Measurements from ENCODE around the gene PCDHGA5. TPM values are rescaled to one million over a fixed set of nuclear protein-coding genes. Genes with fewer than 3 reads are reported as not detected.
"Not testable (repeated sequence)": the region's sequence is repeated elsewhere in the genome, so short reads cannot be mapped to it uniquely, and the experiment has no call there.

Gene PCDHGA5
- total and polyA plus RNA-seq, 2 experiments from 2014 or later = 0.03 TPM; not detected in 1

DNA sequence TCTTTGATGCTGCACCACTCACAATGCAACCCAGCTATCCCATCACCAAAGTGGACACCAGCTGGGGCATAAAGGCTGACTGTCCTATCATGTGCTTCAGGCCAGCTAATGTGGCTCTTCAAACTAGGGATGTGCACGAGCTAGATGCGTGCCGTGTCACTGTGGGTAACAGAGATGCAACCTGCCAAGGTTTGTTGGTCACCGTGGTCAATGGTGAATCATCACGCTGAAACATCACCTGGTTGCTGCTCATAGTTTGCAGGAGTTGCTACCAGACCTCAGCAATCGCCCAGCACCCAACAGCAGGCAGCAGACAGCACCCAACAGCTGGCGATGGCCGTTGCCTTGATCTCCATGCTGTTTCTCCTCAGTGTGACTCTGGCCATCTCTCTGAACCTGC lies 35.7 kb upstream of the PCDHGA5 start:
- Histone ChIP-seq H2AFZ (no peak overlapping the region), H3K27me3 (no peaks in the 10 kb centered on the region), H3K36me3 (replicated peaks; ENCODE audit: insufficient read depth, low read depth) (no peaks in the 10 kb centered on the region), H4K20me1 (ENCODE audit: insufficient read depth, poor library complexity, severe bottlenecking) (no peaks in the 10 kb centered on the region), H3K4me1 (ENCODE audit: insufficient read depth) (no peaks in the 10 kb centered on the region), H3K9me2 (replicated peaks; ENCODE audit: insufficient read depth) (no peaks in the 10 kb centered on the region), H3K27ac (no peak overlapping the region), H3K79me2 (no peaks in the 10 kb centered on the region), H3K9me3 (ENCODE audit: low read depth) (peaks cover 3% of the 10 kb centered on the region), H3K4me3 (no peak overlapping the region), H3K4me2 (no peak overlapping the region)
- 89% methylated on average over 8 of the region's 8 CpGs for WGBS (ENCODE audit: low lambda C conversion rate, missing lambda C conversion rate)
- DNase-seq (ENCODE audit: low spot score) = no peak
- TF ChIP-seq EZH2 (IDR thresholded peaks at IDR 0.05; ENCODE audit: borderline replicate concordance) (no peak), EZH2phosphoT487 (IDR thresholded peaks at IDR 0.05; ENCODE audit: low read depth, severe bottlenecking, unreplicated experiment) (no peak)
- TF ChIP-seq, protein P1, sequence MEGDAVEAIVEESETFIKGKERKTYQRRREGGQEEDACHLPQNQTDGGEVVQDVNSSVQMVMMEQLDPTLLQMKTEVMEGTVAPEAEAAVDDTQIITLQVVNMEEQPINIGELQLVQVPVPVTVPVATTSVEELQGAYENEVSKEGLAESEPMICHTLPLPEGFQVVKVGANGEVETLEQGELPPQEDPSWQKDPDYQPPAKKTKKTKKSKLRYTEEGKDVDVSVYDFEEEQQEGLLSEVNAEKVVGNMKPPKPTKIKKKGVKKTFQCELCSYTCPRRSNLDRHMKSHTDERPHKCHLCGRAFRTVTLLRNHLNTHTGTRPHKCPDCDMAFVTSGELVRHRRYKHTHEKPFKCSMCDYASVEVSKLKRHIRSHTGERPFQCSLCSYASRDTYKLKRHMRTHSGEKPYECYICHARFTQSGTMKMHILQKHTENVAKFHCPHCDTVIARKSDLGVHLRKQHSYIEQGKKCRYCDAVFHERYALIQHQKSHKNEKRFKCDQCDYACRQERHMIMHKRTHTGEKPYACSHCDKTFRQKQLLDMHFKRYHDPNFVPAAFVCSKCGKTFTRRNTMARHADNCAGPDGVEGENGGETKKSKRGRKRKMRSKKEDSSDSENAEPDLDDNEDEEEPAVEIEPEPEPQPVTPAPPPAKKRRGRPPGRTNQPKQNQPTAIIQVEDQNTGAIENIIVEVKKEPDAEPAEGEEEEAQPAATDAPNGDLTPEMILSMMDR (IDR thresholded peaks at IDR 0.05; ENCODE audit: poor library complexity) = no peak

GRCh38 chr5:141330299-141331080 lies 33.5 kb upstream of the PCDHGA5 start, which contains the start of gene PCDHGA1:
PCDHGA1 (plus strand) TSS chr5:141330514.
- WGBS (ENCODE audit: low lambda C conversion rate, missing lambda C conversion rate) = 88% methylated on average over 21 of the region's 21 CpGs
- Histone ChIP-seq H3K4me3 (no peak within 1 kb of the TSS), H3K27ac (no peak within 1 kb of the TSS), H3K9me3 (ENCODE audit: low read depth) (peaks cover 3% of the 10 kb centered on the region), H3K36me3 (replicated peaks; ENCODE audit: insufficient read depth, low read depth) (no peaks in the 10 kb centered on the region), H3K4me2 (no peak within 1 kb of the TSS), H3K79me2 (no peaks in the 10 kb centered on the region), H4K20me1 (ENCODE audit: insufficient read depth, poor library complexity, severe bottlenecking) (no peaks in the 10 kb centered on the region), H3K27me3 (no peaks in the 10 kb centered on the region), H2AFZ (no peak within 1 kb of the TSS), H3K9me2 (replicated peaks; ENCODE audit: insufficient read depth) (no peaks in the 10 kb centered on the region), H3K4me1 (ENCODE audit: insufficient read depth) (no peaks in the 10 kb centered on the region)
- DNase-seq (ENCODE audit: low spot score) = no peak
- TF ChIP-seq, protein P1 (IDR thresholded peaks at IDR 0.05; ENCODE audit: poor library complexity) = no peak
- no peak for TF ChIP-seq EZH2 (IDR thresholded peaks at IDR 0.05; ENCODE audit: borderline replicate concordance)
- no peak for TF ChIP-seq EZH2phosphoT487 (IDR thresholded peaks at IDR 0.05; ENCODE audit: low read depth, severe bottlenecking, unreplicated experiment)

- H3K4me1 ChIP-seq (ENCODE audit: insufficient read depth); H3K9me3 ChIP-seq (ENCODE audit: low read depth); DNase-seq (ENCODE audit: low spot score); H3K9me2 ChIP-seq (replicated peaks; ENCODE audit: insufficient read depth); H3K4me2 ChIP-seq; H3K27ac ChIP-seq; H3K36me3 ChIP-seq (replicated peaks; ENCODE audit: insufficient read depth, low read depth); H4K20me1 ChIP-seq (ENCODE audit: insufficient read depth, poor library complexity, severe bottlenecking); H3K27me3 ChIP-seq; H3K79me2 ChIP-seq; H2AFZ ChIP-seq; H3K4me3 ChIP-seq: not testable (repeated sequence)
- 98% methylated on average over 38 of the region's 39 CpGs for WGBS (ENCODE audit: low lambda C conversion rate, missing lambda C conversion rate)
Observed at GRCh38 chr5:141332571-141332970, 31.4 kb upstream of the PCDHGA5 start.

DNA sequence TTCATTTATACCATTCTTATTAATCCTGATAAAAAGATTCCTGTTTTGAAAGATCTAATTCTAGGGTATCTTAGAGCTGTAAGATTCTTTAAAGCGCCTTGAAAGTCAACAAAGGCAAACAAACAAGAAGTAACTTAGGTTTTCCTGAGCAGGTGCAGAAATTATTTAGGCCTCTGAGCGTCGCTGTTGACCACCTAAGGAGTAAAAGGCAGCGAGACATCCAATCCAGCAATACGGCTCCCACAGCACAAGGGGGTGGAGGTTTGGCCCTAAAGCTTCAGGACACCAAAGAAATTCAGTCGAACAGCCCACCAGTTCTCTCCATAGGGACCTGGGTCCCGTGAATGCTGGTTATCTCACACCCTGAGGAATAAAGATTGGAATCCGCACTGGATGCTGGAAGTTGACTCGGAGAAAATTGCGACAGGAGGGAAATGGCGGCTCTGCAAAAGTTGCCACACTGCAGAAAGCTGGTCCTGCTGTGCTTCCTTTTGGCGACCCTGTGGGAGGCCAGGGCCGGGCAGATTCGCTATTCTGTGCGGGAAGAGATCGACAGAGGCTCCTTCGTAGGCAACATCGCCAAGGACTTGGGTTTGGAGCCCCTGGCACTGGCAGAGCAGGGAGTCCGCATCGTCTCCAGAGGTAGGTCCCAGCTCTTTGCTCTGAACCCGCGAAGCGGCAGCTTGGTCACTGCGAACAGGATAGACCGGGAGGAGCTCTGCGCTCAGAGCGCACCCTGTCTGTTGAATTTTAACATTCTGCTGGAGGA lies 25.2 kb upstream of the PCDHGA5 start, which contains the start of gene PCDHGA2:
PCDHGA2 (plus strand) TSS at position 223 of the 769 bp plus-strand sequence.
- H3K4me1 ChIP-seq (ENCODE audit: insufficient read depth) = no peaks in the 10 kb centered on the region
- H3K27ac ChIP-seq = no peak within 1 kb of the TSS
- no peaks in the 10 kb centered on the region for H3K36me3 ChIP-seq (replicated peaks; ENCODE audit: insufficient read depth, low read depth)
- no peak within 1 kb of the TSS for H3K4me2 ChIP-seq
- no peaks in the 10 kb centered on the region for H3K9me2 ChIP-seq (replicated peaks; ENCODE audit: insufficient read depth)
- no peak for TF ChIP-seq EZH2phosphoT487 (IDR thresholded peaks at IDR 0.05; ENCODE audit: low read depth, severe bottlenecking, unreplicated experiment)
- TF ChIP-seq, protein P1 (IDR thresholded peaks at IDR 0.05; ENCODE audit: poor library complexity) = no peak
- no peak for TF ChIP-seq EZH2 (IDR thresholded peaks at IDR 0.05; ENCODE audit: borderline replicate concordance)
- no peak within 1 kb of the TSS for H2AFZ ChIP-seq
- H3K4me3 ChIP-seq = no peak within 1 kb of the TSS
- 84% methylated on average over 27 of the region's 27 CpGs for WGBS (ENCODE audit: low lambda C conversion rate, missing lambda C conversion rate)
- H3K9me3 ChIP-seq (ENCODE audit: low read depth) = peaks cover 3% of the 10 kb centered on the region
- DNase-seq (ENCODE audit: low spot score) = no peak
- no peaks in the 10 kb centered on the region for H3K27me3 ChIP-seq
- H3K79me2 ChIP-seq = no peaks in the 10 kb centered on the region
- no peaks in the 10 kb centered on the region for H4K20me1 ChIP-seq (ENCODE audit: insufficient read depth, poor library complexity, severe bottlenecking)

GRCh38 chr5:141340781-141341354 lies 23.1 kb upstream of the PCDHGA5 start:
- H2AFZ ChIP-seq; H4K20me1 ChIP-seq (ENCODE audit: insufficient read depth, poor library complexity, severe bottlenecking); H3K9me2 ChIP-seq (replicated peaks; ENCODE audit: insufficient read depth); H3K4me1 ChIP-seq (ENCODE audit: insufficient read depth); H3K36me3 ChIP-seq (replicated peaks; ENCODE audit: insufficient read depth, low read depth); H3K4me3 ChIP-seq; H3K9me3 ChIP-seq (ENCODE audit: low read depth); H3K79me2 ChIP-seq; H3K4me2 ChIP-seq; DNase-seq (ENCODE audit: low spot score); H3K27me3 ChIP-seq; H3K27ac ChIP-seq: not testable (repeated sequence)
- 95% methylated on average over 29 of the region's 45 CpGs for WGBS (ENCODE audit: low lambda C conversion rate, missing lambda C conversion rate)

Measured in hepatocyte (in vitro differentiated cells).